ENCODE measurements around the gene ERV3-1.

Gene ERV3-1

DNA sequence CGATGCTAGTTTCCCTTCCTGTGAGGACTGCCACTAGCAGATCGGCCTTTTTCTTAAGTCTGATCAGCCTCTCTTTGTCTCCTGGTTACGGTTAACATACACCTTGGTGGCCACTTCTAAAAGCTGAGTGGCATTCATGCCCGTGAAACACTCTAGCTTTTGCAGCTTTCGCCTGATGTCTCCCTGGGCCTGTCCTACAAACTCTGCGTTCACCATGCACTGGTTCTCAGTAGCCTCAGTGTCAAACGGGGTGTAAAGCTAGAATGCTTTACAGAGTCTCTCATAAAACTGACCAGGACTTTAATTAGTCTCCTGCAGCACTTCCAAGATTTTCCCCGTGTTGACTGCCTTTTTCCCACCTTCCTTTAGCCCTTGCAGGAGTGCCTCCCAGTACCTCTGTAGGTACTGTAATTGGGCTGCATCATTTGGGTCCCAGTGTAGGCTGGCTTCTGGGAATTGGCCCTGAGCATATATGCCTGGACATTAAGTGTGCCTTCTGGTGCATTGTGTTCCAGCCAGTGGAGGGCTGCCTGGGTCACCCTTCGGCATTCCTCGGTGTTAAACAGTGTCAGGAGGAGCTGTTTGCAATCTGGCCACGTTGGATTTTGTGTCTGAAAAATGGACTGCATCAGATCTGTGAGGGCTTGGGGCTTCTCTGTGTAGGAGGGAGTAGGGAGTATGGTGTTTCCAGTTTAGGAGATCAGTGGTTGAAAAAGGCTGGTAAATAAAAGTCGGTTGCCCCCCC is 9.2 kb downstream of the ERV3-1 start:
- DNase-seq (ENCODE audit: low read depth, low spot score): no peak
- no peak for TF ChIP-seq ZNF274 (IDR thresholded peaks at IDR 0.05; ENCODE audit: low read depth, low read length)
- TF ChIP-seq SUZ12 (IDR thresholded peaks at IDR 0.05; ENCODE audit: extremely low read depth, insufficient read depth, insufficient read length): no peak
- no peak for TF ChIP-seq YY1 (IDR thresholded peaks at IDR 0.05; ENCODE audit: insufficient read depth, insufficient read length)
- Histone ChIP-seq H3K36me3 (ENCODE audit: insufficient read depth, insufficient read length, low read length) (peaks cover 60% of the 10 kb centered on the region), H3K27me3 (ENCODE audit: insufficient read depth, insufficient read length) (no peaks in the 10 kb centered on the region), H3K4me1 (ENCODE audit: insufficient read depth, insufficient read length) (no peaks in the 10 kb centered on the region), H3K4me3 (ENCODE audit: insufficient read length, low read depth) (no peak overlapping the region), H3K9me3 (ENCODE audit: insufficient read depth, low read length) (peaks cover 85% of the 10 kb centered on the region), H3K9ac (ENCODE audit: insufficient read length, low read depth) (no peak overlapping the region)

DNA sequence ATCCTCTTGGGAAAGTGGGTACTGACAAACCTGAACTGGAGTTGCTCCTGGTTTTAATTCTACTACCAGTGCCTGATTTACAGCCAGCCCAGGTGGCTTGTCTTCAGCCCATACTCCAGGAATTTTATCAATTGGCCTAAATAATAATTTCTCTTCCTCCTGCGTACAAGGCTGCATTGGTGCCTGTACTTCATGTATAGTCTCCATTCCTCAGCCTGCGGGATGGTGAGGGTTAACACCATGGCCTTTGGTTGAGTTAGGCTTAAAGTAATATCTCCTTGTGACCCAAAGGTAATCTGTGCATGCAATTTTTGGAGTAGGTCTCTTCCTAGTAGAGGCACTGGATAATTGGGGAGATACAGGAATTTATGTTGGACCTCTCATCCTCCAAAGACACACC is 10.2 kb downstream of the ERV3-1 start:
- no peaks in the 10 kb centered on the region for H3K4me1 ChIP-seq (ENCODE audit: insufficient read depth, insufficient read length)
- H3K36me3 ChIP-seq (ENCODE audit: insufficient read depth, insufficient read length, low read length): peaks cover 54% of the 10 kb centered on the region
- H3K27me3 ChIP-seq (ENCODE audit: insufficient read depth, insufficient read length): no peaks in the 10 kb centered on the region
- no peak for DNase-seq (ENCODE audit: low read depth, low spot score)
- H3K9me3 ChIP-seq (ENCODE audit: insufficient read depth, low read length): peaks cover 90% of the 10 kb centered on the region
- no peak overlapping the region for H3K9ac ChIP-seq (ENCODE audit: insufficient read length, low read depth)
- TF ChIP-seq SUZ12 (IDR thresholded peaks at IDR 0.05; ENCODE audit: extremely low read depth, insufficient read depth, insufficient read length): no peak
- no peak for TF ChIP-seq ZNF274 (IDR thresholded peaks at IDR 0.05; ENCODE audit: low read depth, low read length)
- TF ChIP-seq YY1 (IDR thresholded peaks at IDR 0.05; ENCODE audit: insufficient read depth, insufficient read length): no peak
- H3K4me3 ChIP-seq (ENCODE audit: insufficient read length, low read depth): no peak overlapping the region

DNA sequence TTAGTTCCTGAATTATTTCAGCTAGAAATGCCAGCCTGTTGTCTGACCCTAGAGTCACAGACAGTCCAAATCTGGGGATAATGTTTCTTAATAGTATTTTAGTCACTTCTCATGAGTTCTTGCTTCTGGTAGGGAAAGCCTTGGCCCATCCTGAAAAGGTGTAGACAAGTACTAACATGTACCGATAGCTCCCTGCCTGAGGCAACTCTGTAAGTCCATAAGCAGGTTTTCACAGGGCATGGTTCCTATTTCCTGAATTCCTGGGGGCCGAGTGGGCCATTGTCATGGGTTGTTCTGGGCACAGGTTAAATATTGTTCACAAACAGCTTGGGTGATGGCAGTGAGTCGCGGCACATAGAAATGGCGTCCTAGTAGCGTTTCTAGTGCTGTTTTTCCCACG is 12.6 kb downstream of the ERV3-1 start:
- H3K9ac ChIP-seq (ENCODE audit: insufficient read length, low read depth): no peak overlapping the region
- H3K27me3 ChIP-seq (ENCODE audit: insufficient read depth, insufficient read length): no peaks in the 10 kb centered on the region
- no peaks in the 10 kb centered on the region for H3K4me1 ChIP-seq (ENCODE audit: insufficient read depth, insufficient read length)
- H3K36me3 ChIP-seq (ENCODE audit: insufficient read depth, insufficient read length, low read length): peaks cover 42% of the 10 kb centered on the region
- peaks cover 89% of the 10 kb centered on the region for H3K9me3 ChIP-seq (ENCODE audit: insufficient read depth, low read length)
- TF ChIP-seq SUZ12 (IDR thresholded peaks at IDR 0.05; ENCODE audit: extremely low read depth, insufficient read depth, insufficient read length): no peak
- TF ChIP-seq ZNF274 (IDR thresholded peaks at IDR 0.05; ENCODE audit: low read depth, low read length): no peak
- no peak for TF ChIP-seq YY1 (IDR thresholded peaks at IDR 0.05; ENCODE audit: insufficient read depth, insufficient read length)
- no peak for DNase-seq (ENCODE audit: low read depth, low spot score)
- no peak overlapping the region for H3K4me3 ChIP-seq (ENCODE audit: insufficient read length, low read depth)

DNA sequence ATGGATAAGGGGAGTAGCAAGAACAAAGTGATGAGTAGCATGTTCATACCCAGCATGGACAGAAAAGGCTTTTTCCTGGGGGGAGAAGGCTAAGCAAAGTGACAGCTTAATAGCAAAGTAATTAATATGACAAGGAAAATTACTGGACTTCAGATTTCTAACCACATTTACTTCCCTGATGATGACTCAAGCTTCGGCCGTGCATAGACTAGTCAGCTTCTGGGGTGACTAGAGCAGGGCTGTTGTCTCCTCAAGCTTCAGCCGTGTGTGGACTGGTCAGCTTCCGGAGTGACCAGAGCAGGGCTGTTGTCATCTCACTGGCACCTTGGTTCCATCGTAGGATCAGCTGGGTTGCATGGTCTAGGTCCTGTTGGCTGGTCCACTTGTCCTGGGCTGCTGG is 13.5 kb downstream of the ERV3-1 start:
- Histone ChIP-seq H3K27me3 (ENCODE audit: insufficient read depth, insufficient read length) (no peaks in the 10 kb centered on the region), H3K4me3 (ENCODE audit: insufficient read length, low read depth) (no peak overlapping the region), H3K4me1 (ENCODE audit: insufficient read depth, insufficient read length) (no peaks in the 10 kb centered on the region), H3K9me3 (ENCODE audit: insufficient read depth, low read length) (peaks cover 93% of the 10 kb centered on the region), H3K36me3 (ENCODE audit: insufficient read depth, insufficient read length, low read length) (peaks cover 34% of the 10 kb centered on the region), H3K9ac (ENCODE audit: insufficient read length, low read depth) (no peak overlapping the region)
- TF ChIP-seq ZNF274 (IDR thresholded peaks at IDR 0.05; ENCODE audit: low read depth, low read length) (no peak), SUZ12 (IDR thresholded peaks at IDR 0.05; ENCODE audit: extremely low read depth, insufficient read depth, insufficient read length) (no peak), YY1 (IDR thresholded peaks at IDR 0.05; ENCODE audit: insufficient read depth, insufficient read length) (no peak)
- no peak for DNase-seq (ENCODE audit: low read depth, low spot score)

DNA sequence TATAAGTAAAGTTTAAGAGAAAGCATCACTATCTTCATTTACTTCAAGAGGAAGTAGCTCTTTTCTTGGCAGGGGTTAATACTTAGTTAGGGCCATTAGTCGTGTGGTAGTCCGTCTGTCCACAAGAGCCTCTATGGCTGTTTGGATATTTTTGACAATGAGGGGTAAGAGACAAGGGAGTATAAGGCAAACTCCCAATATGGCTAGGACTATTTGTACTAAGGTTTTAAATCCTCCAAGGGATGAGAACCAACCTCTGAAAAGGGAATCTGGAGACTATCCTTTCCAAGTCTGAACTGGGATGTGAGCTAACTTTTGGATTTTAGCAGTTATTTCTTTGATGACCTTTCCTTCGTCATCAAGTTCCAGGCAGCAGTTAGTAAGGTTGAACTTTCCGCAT is 15.6 kb downstream of the ERV3-1 start, which contains the start of gene ZNF117:
Gene ZNF117 (minus strand): TSS at position 101 of the 400 bp plus-strand sequence.
- no peak for DNase-seq (ENCODE audit: low read depth, low spot score)
- TF ChIP-seq YY1 (IDR thresholded peaks at IDR 0.05; ENCODE audit: insufficient read depth, insufficient read length) (no peak), ZNF274 (IDR thresholded peaks at IDR 0.05; ENCODE audit: low read depth, low read length) (no peak), SUZ12 (IDR thresholded peaks at IDR 0.05; ENCODE audit: extremely low read depth, insufficient read depth, insufficient read length) (no peak)
- H3K27me3 ChIP-seq (ENCODE audit: insufficient read depth, insufficient read length): no peaks in the 10 kb centered on the region
- no peak within 1 kb of the TSS for H3K4me3 ChIP-seq (ENCODE audit: insufficient read length, low read depth)
- H3K9me3 ChIP-seq (ENCODE audit: insufficient read depth, low read length): peaks cover 93% of the 10 kb centered on the region
- H3K36me3 ChIP-seq (ENCODE audit: insufficient read depth, insufficient read length, low read length): peaks cover 27% of the 10 kb centered on the region
- H3K4me1 ChIP-seq (ENCODE audit: insufficient read depth, insufficient read length): no peaks in the 10 kb centered on the region
- no peak within 1 kb of the TSS for H3K9ac ChIP-seq (ENCODE audit: insufficient read length, low read depth)

DNA sequence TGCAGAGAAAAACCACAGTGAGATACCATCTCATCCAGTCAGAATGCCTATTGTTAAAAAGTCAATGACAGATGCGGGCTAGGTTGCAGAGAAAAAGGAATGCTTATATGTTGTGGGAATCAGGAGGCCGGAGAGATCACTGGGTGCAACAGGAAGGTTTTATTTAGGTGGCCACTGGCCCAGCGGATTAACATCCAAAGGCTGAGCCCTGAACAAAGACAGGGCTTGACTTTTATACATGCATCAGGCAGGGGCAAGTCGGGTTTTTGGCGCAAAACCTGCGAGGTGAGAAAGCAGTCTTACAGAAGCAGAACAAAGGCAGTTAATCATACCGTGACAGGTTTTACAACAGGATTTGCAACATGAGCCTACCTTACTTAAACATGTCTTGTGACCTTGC is 16.3 kb downstream of the ERV3-1 start:
- H3K36me3 ChIP-seq (ENCODE audit: insufficient read depth, insufficient read length, low read length): peaks cover 23% of the 10 kb centered on the region
- TF ChIP-seq SUZ12 (IDR thresholded peaks at IDR 0.05; ENCODE audit: extremely low read depth, insufficient read depth, insufficient read length) (no peak), ZNF274 (IDR thresholded peaks at IDR 0.05; ENCODE audit: low read depth, low read length) (no peak), YY1 (IDR thresholded peaks at IDR 0.05; ENCODE audit: insufficient read depth, insufficient read length) (no peak)
- no peak overlapping the region for H3K9ac ChIP-seq (ENCODE audit: insufficient read length, low read depth)
- H3K9me3 ChIP-seq (ENCODE audit: insufficient read depth, low read length): peaks cover 90% of the 10 kb centered on the region
- H3K27me3 ChIP-seq (ENCODE audit: insufficient read depth, insufficient read length): no peaks in the 10 kb centered on the region
- no peak for DNase-seq (ENCODE audit: low read depth, low spot score)
- no peaks in the 10 kb centered on the region for H3K4me1 ChIP-seq (ENCODE audit: insufficient read depth, insufficient read length)
- no peak overlapping the region for H3K4me3 ChIP-seq (ENCODE audit: insufficient read length, low read depth)

DNA sequence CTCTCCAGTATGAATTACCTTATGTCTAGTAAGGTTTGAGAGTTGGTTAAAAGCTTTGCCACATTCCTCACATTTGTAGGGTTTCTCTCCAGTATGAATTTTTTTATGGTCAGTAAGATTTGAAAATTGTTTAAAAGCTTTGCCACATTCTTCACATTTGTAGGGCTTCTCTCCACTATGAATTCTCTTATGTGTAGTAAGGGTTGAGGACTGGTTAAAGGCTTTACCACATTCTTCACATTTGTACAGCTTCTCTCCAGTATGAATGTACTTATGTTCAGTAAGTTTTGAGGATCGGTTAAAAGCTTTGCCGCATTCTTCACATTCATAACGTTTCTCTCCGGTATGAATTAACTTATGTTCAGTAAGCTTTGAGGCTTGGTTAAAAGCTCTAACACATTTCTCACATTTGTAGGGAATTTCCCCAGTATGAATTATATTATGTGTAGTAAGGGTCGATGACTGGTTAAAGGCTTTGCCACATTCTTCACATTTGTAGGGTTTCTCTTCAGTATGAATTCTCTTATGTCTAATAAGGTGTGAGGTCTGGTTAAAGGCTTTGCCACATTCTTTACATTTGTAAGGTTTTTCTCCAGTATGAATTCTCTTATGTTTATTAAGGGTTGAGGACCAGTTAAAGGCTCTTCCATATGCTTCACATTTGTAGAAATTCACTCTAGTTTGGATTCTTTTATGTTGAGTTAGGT is 27.8 kb downstream of the ERV3-1 start:
- Histone ChIP-seq H3K4me1 (ENCODE audit: insufficient read depth, insufficient read length) (no peaks in the 10 kb centered on the region), H3K4me3 (ENCODE audit: insufficient read length, low read depth) (no peak overlapping the region), H3K9ac (ENCODE audit: insufficient read length, low read depth) (no peak overlapping the region), H3K36me3 (ENCODE audit: insufficient read depth, insufficient read length, low read length) (peaks cover 43% of the 10 kb centered on the region), H3K27me3 (ENCODE audit: insufficient read depth, insufficient read length) (no peaks in the 10 kb centered on the region), H3K9me3 (ENCODE audit: insufficient read depth, low read length) (peaks cover 100% of the 10 kb centered on the region)
- no peak for DNase-seq (ENCODE audit: low read depth, low spot score)
- TF ChIP-seq YY1 (IDR thresholded peaks at IDR 0.05; ENCODE audit: insufficient read depth, insufficient read length) (no peak), ZNF274 (IDR thresholded peaks at IDR 0.05; ENCODE audit: low read depth, low read length) (peak; percentile 66)
